Measurements from ENCODE around the gene ZC3H12D.

DNA sequence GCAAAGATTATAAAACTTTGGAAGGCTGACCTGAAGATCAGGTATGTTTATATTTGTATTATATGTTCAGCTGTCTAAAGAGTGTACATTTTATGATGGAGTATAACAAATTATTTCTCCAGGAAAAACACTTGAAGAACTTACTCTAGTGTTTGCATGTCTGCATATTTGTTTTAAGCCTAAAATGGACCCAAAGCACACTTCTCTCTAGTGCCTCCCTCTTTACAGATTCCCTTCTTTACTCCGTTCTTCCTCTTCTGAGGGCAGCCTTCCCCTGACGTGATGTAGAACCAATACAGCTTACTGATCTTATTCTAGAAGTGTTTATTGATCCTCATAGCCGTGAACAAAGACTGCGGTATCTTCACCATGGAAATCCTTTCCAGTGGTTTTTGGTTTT, 70.8 kb downstream of the ZC3H12D start:
- TF ChIP-seq CTCF (IDR thresholded peaks at IDR 0.05) = no peak
- no peak for TF ChIP-seq POLR2A (IDR thresholded peaks at IDR 0.05)

Data from heart left ventricle (tissue), 13 donors.